Activated CD4-positive, alpha-beta T cell treated with anti-CD3 and anti-CD28 coated beads for 36 hours (primary cell): Measurements from ENCODE around the gene FLCN. TPM values are rescaled to one million over a fixed set of nuclear protein-coding genes. Genes with fewer than 3 reads are reported as not detected.
"Not testable (repeated sequence)": the region's sequence is repeated elsewhere in the genome, so short reads cannot be mapped to it uniquely, and the experiment has no call there.

Experiments used
- ATAC-seq: fragments of 200-7000 bp; cut with Tn5 transposase; one replicate; pipeline ENCODE4 v1.10.0; 2021; ENCODE audit warnings: mild to moderate bottlenecking, moderate library complexity
- CTCF ChIA-PET: fragments of 350-600 bp; sonication (Branson Sonifier 250); formaldehyde crosslinking; loops from one replicate; lab custom pipeline; 2021; ENCODE audit warnings: antibody characterized with exemption; lab: Charles Lee
- POLR2A ChIA-PET: fragments of 350-600 bp; sonication (Branson Sonifier 250); formaldehyde crosslinking; loops from one replicate; lab custom pipeline; 2021; ENCODE audit warnings: antibody characterized with exemption, inconsistent platforms; lab: Charles Lee
- DNase-seq: peaks from one replicate; pipeline ENCODE4 v3.0.0-alpha.2; 2020
- H3K27ac Mint-ChIP-seq: one replicate; pipeline ENCODE4 v1.8.0; 2021; ENCODE audit warnings: mixed read lengths
- H3K27me3 Mint-ChIP-seq: one replicate; pipeline ENCODE4 v1.8.0; 2021; ENCODE audit warnings: mixed read lengths
- H3K36me3 Mint-ChIP-seq: one replicate; pipeline ENCODE4 v1.8.0; 2021; ENCODE audit warnings: low read depth, mixed read lengths
- H3K4me1 Mint-ChIP-seq: one replicate; pipeline ENCODE4 v1.8.0; 2021; ENCODE audit warnings: mixed read lengths
- H3K4me3 Mint-ChIP-seq: one replicate; pipeline ENCODE4 v1.8.0; 2021; ENCODE audit warnings: mild to moderate bottlenecking, moderate library complexity, mixed read lengths
- H3K9me3 Mint-ChIP-seq: one replicate; pipeline ENCODE4 v1.8.0; 2021; ENCODE audit warnings: low read depth, mixed read lengths
- intact Hi-C, 2 experiments: fragments of 100-400 bp; cut with DNase I in 1 of 2; cut with micrococcal nuclease in 1 of 2; formaldehyde crosslinking; loops; one replicate each; pipeline versions ENCODE4 v1.14.2 to v1.15.1; 2022 to 2024; cut with DNase I, micrococcal nuclease
- total RNA-seq, 2 experiments: library from RNA; stranded (reverse); gene quantifications; one replicate each; pipeline ENCODE4 v1.2.3, GENCODE V29; 2021

Gene FLCN
- total RNA-seq, 2 experiments from 2014 or later: 12.3 to 18.8 TPM

DNA sequence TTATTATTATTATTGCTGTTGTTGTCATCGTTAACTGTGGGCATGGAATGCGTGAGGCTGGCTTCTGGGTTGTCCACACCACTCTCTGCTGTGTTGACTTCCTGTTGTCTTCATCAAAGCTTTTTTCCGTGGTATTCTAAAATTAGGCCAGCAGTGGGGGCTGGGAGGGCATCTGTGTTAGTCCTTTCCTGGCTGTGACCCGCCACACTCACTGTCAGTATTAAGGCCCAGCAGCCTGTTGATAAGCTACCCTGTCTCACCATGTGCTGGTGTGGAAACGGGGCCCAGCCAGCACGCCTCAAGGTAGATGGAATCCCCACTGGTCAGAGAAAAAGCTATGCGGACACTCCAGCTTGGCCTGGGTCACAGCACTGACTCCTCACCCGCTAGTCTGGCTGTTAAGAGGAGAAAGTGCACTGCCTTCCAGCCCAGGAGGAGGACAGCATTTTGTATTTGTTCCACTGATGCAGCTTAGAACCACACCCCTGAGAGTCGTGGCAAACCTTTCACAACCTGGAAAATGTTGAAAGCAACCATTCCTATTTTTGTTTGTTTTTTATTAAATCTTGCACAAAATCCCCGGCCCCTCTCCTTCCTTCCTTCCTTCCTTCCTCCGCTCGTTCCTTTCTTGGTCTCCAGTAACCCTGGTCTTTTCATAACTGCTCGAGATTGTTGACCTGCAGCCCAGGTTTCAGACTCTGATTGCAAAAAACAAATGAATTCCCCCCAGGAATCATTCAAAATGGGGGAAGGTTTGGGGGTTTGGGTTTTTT lies 51.8 kb downstream of the FLCN start:
- intact Hi-C loops, H3K27me3 Mint-ChIP-seq, ATAC-seq, H3K9me3 Mint-ChIP-seq, H3K4me3 Mint-ChIP-seq: not testable (repeated sequence)
- Mint-ChIP-seq H3K4me1 (peaks cover 64% of the 10 kb centered on the region), H3K36me3 (peaks cover 31% of the 10 kb centered on the region), H3K27ac (peak overlapping the region; percentile 83)
- POLR2A ChIA-PET: interaction anchor here (1.2 kb wide), 1 partner anchor 11 kb away, joined by 4 read pairs; no protein-coding TSS in a partner anchor
- DNase-seq: peak; percentile 23
- CTCF ChIA-PET: interaction anchor here (0.7 to 1.1 kb wide), 2 partner anchors 12 to 294 kb away, joined by 3 read pairs; no protein-coding TSS in a partner anchor

DNA sequence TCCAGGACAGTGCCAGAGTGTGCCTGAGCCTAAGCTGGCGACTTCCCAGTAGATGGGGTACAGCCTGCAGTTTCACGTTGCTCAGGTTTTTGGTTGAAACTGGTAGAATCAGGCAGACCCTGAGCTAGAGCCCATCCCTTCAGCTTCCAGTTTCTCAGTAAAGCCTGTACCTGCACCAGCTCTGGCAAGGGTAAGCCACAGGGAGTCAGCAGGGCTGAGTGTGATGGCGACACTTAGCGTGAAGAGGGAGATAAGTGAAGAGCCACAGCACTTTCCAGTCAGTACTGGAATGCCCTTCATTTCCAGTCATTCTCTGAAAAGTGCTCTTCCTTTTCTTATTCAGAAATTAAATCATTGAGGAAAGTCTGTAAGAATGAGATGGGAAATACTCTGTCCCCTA lies 53.2 kb downstream of the FLCN start:
- CTCF ChIA-PET: interaction anchor here (0.7 to 1.3 kb wide), 6 partner anchors 15 to 113 kb away, joined by 3 to 4 read pairs (median 4); no protein-coding TSS in a partner anchor
- Mint-ChIP-seq H3K27me3 (no peaks in the 10 kb centered on the region), H3K4me1 (peaks cover 77% of the 10 kb centered on the region), H3K4me3 (no peak overlapping the region), H3K36me3 (peaks cover 40% of the 10 kb centered on the region), H3K27ac (peak overlapping the region; percentile 39), H3K9me3 (no peaks in the 10 kb centered on the region)
- POLR2A ChIA-PET: interaction anchor here (0.7 kb wide), 1 partner anchor 15 kb away, joined by 3 read pairs; no protein-coding TSS in a partner anchor
- intact Hi-C loops: no loop called here
- ATAC-seq (peak; percentile 20), DNase-seq (peak; percentile 52)

DNA sequence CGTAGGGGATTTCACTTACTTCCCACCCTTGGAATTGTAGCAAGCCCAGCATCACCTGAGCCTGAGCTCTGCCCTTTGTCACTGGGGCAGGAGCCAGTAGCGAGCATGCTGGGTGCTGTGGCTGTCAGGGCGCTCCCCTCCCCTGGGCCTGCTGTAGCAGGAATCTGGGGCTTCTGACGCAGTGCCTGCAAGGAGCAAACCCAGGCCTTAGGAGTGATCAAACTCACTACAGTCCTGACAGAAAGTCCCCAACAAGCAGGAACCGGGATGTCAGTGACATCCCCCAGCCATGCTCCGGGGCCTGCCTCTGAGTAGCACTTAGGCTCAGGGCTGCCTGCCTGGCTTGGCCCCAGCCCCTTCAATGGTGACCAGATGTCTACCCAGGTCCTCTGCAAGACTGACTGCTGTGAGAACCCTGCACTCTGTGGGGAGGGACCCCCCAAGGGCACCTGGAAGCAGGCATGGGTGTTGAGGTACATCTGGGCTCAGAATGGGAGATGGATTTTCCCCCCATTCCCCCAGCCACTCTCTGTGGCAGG lies 54.3 kb downstream of the FLCN start:
- intact Hi-C loops: no loop called here
- Mint-ChIP-seq H3K36me3 (peaks cover 46% of the 10 kb centered on the region), H3K27me3 (no peaks in the 10 kb centered on the region), H3K4me3 (no peak overlapping the region), H3K4me1 (peaks cover 87% of the 10 kb centered on the region), H3K9me3 (no peaks in the 10 kb centered on the region), H3K27ac (no peak overlapping the region)
- ChIA-PET CTCF (interaction anchor here (0.6 to 1.1 kb wide), 2 partner anchors 56 to 692 kb away, joined by 3 read pairs; no protein-coding TSS in a partner anchor), POLR2A (interaction anchor here (0.7 kb wide), 1 partner anchor 14 kb away, joined by 3 read pairs; no protein-coding TSS in a partner anchor)
- ATAC-seq: no peak
- peak; percentile 18 for DNase-seq

DNA sequence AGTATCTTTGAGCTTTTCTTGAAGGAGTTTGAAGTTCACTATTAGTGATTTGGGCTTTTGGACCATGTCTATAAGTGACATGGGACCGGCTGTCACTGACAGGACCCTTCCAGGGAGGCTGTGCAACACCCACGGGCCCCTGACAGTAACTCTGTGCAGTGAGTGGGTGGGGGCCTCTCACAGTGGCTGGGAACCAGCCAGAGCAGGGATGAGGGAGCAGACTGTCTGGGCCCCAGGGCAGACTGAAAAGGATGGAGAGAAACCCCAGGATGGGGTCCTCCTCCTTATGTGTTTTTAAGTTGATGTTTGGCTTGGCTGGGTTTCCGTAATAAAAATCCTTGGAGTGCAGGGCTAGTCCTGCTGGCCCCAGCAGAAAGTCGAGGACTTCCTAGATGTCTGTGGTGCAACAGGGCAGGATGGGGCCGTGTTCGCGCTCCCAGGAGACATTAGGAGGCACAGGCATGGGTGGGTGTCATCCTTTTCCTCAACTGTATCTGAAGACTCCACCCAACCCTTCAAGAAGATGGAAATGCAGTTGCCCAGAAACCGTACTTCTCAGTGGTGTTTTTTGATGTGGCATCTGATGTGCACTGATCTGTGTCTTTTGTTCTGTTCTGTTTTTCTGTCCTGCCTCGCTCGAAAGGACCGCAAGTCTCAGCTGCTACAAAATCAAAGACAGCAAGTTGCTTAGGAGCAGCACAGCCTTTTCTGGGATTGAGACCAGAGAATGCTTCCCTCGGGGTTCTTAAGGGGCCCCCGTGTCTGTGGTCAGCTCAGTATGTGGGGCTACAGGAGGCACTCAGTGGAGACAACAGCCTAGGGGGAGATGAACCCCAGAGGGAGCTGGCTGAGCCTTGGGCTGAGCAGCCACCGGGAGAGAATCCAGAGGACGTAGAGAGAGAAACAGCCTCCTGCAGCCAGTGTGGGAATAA lies 55.0 kb downstream of the FLCN start:
- peak; percentile 28 for ATAC-seq
- Mint-ChIP-seq H3K9me3 (no peaks in the 10 kb centered on the region), H3K27me3 (no peaks in the 10 kb centered on the region), H3K36me3 (peaks cover 53% of the 10 kb centered on the region), H3K4me3 (peak overlapping the region; percentile 38), H3K27ac (peak overlapping the region; percentile 85), H3K4me1 (peaks cover 94% of the 10 kb centered on the region)
- ChIA-PET POLR2A (no interaction called here), CTCF (interaction anchor here (0.6 to 0.9 kb wide), 2 partner anchors 10 to 691 kb away, joined by 3 read pairs; no protein-coding TSS in a partner anchor)
- DNase-seq: peak; percentile 55
- intact Hi-C loops: no loop called here

DNA sequence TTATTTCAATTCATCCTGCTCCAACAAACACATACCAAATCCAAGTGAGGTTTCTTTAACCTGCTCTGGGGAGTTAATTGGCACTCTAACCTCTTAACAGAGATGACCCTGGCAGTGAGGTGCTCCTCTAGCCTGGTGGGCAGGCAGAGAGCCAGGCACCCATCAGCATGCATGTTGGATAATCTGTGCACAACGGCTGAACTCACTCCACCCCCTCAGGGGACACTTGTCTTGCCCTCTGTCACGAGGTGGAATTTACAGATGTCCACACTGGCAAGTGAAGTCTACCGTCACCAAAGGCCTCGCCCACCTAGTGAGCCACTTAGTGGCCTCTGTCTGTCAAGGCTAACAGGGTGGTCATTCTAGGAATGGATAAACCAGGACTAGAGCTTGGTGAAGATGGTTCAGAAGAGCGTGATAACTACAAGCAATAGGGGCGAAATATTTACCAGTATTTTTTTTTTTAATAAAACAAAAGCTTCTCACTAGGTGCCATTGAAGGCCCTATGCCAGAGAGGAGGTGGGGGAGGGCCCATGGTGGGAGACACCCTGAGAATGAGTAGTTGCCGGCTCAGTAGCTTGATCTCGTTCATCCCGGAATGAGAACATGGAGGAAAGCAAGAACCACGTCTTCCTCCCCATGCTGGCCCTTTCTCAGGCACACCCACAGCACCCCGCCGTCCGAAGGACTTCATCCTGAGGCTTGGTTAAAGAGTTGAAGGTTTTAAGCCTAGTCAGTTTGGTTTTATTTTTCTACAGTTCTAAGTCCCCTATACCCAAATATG lies 56.0 kb downstream of the FLCN start:
- no peaks in the 10 kb centered on the region for H3K27me3 Mint-ChIP-seq
- H3K9me3 Mint-ChIP-seq: no peaks in the 10 kb centered on the region
- peaks cover 61% of the 10 kb centered on the region for H3K36me3 Mint-ChIP-seq
- DNase-seq (peak; percentile 18), ATAC-seq (no peak)
- POLR2A ChIA-PET: no interaction called here
- H3K4me3 Mint-ChIP-seq: no peak overlapping the region
- intact Hi-C loops: no loop called here
- peak overlapping the region; percentile 97 for H3K27ac Mint-ChIP-seq
- H3K4me1 Mint-ChIP-seq: peaks cover 96% of the 10 kb centered on the region
- CTCF ChIA-PET: interaction anchor here (0.9 kb wide), 1 partner anchor 11 kb away, joined by 3 read pairs; no protein-coding TSS in a partner anchor

DNA sequence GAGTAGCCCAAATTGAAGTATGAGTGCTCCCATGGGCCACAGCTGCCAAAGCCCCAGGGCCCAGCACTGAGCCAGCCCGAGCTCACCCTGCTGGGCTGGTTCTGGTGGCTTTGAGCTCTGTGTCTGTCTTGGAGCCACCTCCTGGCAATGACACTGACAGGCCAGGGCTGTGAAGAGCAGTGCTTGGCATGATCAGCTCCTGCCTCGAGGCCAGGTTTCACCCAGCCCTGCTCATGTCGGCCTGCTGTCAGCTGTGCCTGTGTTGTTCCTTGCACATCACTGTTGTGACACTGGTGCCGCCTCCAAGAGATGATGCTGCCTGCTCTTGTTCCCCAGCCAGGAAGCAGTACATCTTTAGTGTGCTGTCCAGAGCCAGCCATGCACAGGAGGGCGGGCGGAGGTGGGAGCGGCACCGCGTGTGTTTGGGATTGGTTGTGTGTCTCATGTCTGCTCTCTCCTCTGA lies 56.8 kb downstream of the FLCN start:
- peak; percentile 13 for ATAC-seq
- peaks cover 58% of the 10 kb centered on the region for H3K36me3 Mint-ChIP-seq
- POLR2A ChIA-PET: no interaction called here

DNA sequence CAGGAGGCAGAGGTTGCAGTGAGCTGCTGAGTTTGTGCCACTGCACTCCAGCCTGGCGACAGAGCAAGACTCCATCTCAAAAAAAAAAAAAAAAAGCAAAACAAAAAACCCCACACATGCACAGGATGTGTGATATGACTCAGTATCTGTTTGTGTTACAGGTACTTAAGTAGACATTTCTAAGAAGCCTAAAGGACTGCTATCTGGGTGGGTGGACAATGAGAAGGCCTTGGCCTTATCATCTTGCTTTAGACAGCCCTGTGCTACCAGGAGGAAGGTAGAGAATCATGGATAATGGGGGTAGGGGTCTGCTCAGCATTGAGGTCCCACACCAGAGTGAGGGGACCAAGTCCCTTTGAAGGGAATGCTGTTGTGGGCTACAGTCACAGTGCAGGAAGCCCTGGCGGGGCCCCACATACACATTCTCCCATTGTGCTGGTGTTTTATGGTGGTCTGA lies 57.6 kb downstream of the FLCN start:
- peak overlapping the region; percentile 97 for H3K27ac Mint-ChIP-seq

More for the DNA sequence above, 56.8 kb downstream of the FLCN start:
- peaks cover 96% of the 10 kb centered on the region for H3K4me1 Mint-ChIP-seq
- DNase-seq: peak; percentile 56
- no peaks in the 10 kb centered on the region for H3K9me3 Mint-ChIP-seq
- CTCF ChIA-PET: interaction anchor here (1.6 kb wide), 1 partner anchor 38 kb away, joined by 5 read pairs; no protein-coding TSS in a partner anchor
- no peaks in the 10 kb centered on the region for H3K27me3 Mint-ChIP-seq
- H3K27ac Mint-ChIP-seq: peak overlapping the region; percentile 97
- H3K4me3 Mint-ChIP-seq: no peak overlapping the region
- intact Hi-C loops: no loop called here

DNA sequence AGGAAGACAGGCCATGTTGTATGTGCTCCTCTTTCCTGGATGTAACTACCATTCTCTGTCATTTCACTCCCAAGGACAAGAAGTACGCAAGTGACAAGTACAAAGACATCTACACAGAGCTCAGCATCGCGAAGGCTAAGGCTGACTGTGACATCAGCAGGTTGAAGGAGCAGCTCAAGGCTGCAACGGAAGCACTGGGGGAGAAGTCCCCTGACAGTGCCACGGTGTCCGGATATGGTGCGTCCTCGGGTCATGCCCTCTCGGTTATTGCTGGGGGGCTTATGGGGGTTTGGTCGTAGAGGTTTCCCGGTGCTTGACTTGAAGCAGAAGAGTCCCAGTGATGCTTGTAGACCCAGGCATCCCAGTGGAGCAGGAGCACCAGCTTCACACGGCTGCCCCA lies 59.8 kb downstream of the FLCN start:
- ATAC-seq (peak; percentile 6), DNase-seq (peak; percentile 40)
- Mint-ChIP-seq H3K4me1 (peaks cover 82% of the 10 kb centered on the region), H3K27me3 (no peaks in the 10 kb centered on the region), H3K9me3 (no peaks in the 10 kb centered on the region), H3K27ac (peak overlapping the region; percentile 85), H3K36me3 (peaks cover 50% of the 10 kb centered on the region), H3K4me3 (peak overlapping the region; percentile 47)
- ChIA-PET POLR2A (interaction anchor here (0.6 kb wide), 1 partner anchor 415 kb away, joined by 8 read pairs; no protein-coding TSS in a partner anchor), CTCF (interaction anchor here (0.9 to 1.7 kb wide), 2 partner anchors 15 to 44 kb away, joined by 3 to 4 read pairs; no protein-coding TSS in a partner anchor)
- intact Hi-C loops: loop anchor here in 1 of 2 experiments (5.0 kb wide), 1 partner anchor 415 kb away; the partner anchor contains the start of gene PEMT

More for the DNA sequence above, 57.6 kb downstream of the FLCN start:
- intact Hi-C loops: loop anchor here (1.0 to 5.0 kb wide), 5 partner anchors 27 to 413 kb away; partner anchors contain the start of genes PLD6 (in 2 of the 2), FLCN (in 1 of the 2), MPRIP (in 1 of the 2) and PEMT (in 1 of the 2)
- ChIA-PET POLR2A (no interaction called here), CTCF (interaction anchor here (0.5 to 1.6 kb wide), 3 partner anchors 8 to 38 kb away, joined by 3 to 5 read pairs (median 5); no protein-coding TSS in a partner anchor)
- Mint-ChIP-seq H3K4me3 (peak overlapping the region; percentile 51), H3K4me1 (peaks cover 93% of the 10 kb centered on the region), H3K27me3 (no peaks in the 10 kb centered on the region), H3K9me3 (no peaks in the 10 kb centered on the region), H3K36me3 (peaks cover 56% of the 10 kb centered on the region)
- DNase-seq: peak; percentile 35
- peak; percentile 65 for ATAC-seq

DNA sequence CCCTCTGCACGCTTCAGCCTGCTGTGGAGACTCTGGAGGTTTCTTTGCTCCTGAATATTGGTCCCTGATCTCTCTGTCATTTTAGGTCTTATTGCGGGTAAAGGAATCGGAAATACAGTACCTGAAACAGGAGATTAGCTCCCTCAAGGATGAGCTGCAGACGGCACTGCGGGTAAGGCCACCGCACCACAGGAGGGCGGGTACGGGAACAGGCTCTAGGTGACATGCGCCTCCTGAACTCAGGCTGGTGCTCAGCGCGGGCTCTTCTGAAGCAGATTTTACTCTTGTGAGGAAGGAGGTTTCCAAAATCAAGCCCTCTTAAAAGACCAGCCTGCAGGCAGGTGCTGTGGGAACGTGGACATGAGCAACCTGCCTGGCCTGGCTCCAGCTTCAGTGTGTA lies 60.6 kb downstream of the FLCN start:
- intact Hi-C loops: loop anchor here in 1 of 2 experiments (5.0 kb wide), 1 partner anchor 416 kb away; the partner anchor contains the start of gene PEMT
- Mint-ChIP-seq H3K27me3 (no peaks in the 10 kb centered on the region), H3K4me1 (peaks cover 79% of the 10 kb centered on the region), H3K36me3 (peaks cover 48% of the 10 kb centered on the region), H3K4me3 (peak overlapping the region; percentile 47), H3K27ac (peak overlapping the region; percentile 85), H3K9me3 (no peaks in the 10 kb centered on the region)
- POLR2A ChIA-PET: no interaction called here
- ATAC-seq (peak; percentile 34), DNase-seq (peak; percentile 64)
- CTCF ChIA-PET: interaction anchor here (1.3 kb wide), 1 partner anchor 35 kb away, joined by 5 read pairs; no protein-coding TSS in a partner anchor
